ENCODE data around the gene RSBN1L. TPM values are rescaled to one million over a fixed set of nuclear protein-coding genes. Genes with fewer than 3 reads are reported as not detected.

RSBN1L gene
- total and polyA plus RNA-seq, 2 of the 8 experiments (the other 6 are each of a cell fraction or from before 2014, with no cell fraction given), result 4.1 to 22.1 TPM

DNA sequence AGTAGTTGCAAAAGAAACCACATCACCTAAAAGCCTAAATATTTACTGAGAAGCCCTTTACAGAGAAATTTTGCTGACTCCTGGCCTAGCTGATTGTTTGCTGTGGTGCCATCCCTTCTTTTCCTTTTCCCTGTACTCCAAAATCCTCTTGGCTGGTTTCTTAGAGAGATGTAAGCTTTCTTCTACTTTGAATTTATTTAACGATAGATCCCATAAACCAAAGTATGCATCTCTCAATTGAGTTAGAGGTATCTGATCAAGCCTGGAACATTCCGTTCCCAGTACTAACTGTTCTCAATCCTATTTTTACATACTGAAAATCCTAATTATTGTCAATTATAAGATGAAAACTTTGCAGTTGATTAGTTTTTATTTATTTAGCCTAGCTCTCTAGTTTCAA, 95.7 kb downstream of the RSBN1L start (continued):
- TF ChIP-seq CBX5 (IDR thresholded peaks at IDR 0.05; ENCODE audit: low read depth, low read length) (no peak), JUN (IDR thresholded peaks at IDR 0.05; ENCODE audit: low read depth, low read length) (no peak), RBBP5 (IDR thresholded peaks at IDR 0.05; ENCODE audit: borderline replicate concordance, low read depth, low read length) (no peak), ATF3 (IDR thresholded peaks at IDR 0.05; ENCODE audit: insufficient read depth, low read depth, low read length) (no peak), BACH1 (IDR thresholded peaks at IDR 0.05; ENCODE audit: low read length) (no peak), POLR2A (IDR thresholded peaks at IDR 0.05; ENCODE audit: control extremely low read depth in 1 of 2, low read depth in 2 of 2, low read length in 2 of 2) (no peak), SRF (IDR thresholded peaks at IDR 0.05; ENCODE audit: low read depth, low read length) (no peak)

Measured in H1 (cell line).